Activated naive CD4-positive, alpha-beta T cell treated with anti-CD3 and anti-CD28 coated beads for 36 hours (primary cell): ENCODE results near the gene DSCAML1. TPM values are rescaled to one million over a fixed set of nuclear protein-coding genes. Genes with fewer than 3 reads are reported as not detected.

ENCODE experiments used
- CTCF ChIA-PET: fragments of 350-600 bp; sonication (Branson Sonifier 250); formaldehyde crosslinking; loops from one replicate; lab custom pipeline; 2021; ENCODE audit warnings: antibody characterized with exemption; lab: Charles Lee
- DNase-seq: peaks from one replicate; pipeline ENCODE4 v3.0.0-alpha.2; 2020
- H3K27ac Mint-ChIP-seq: one replicate; pipeline ENCODE4 v1.8.0; 2021; ENCODE audit warnings: mild to moderate bottlenecking, mixed read lengths
- H3K27me3 Mint-ChIP-seq: one replicate; pipeline ENCODE4 v1.8.0; 2021; ENCODE audit warnings: low read depth, mixed read lengths
- H3K36me3 Mint-ChIP-seq: one replicate; pipeline ENCODE4 v1.8.0; 2021; ENCODE audit warnings: low read depth, mixed read lengths
- H3K4me1 Mint-ChIP-seq: one replicate; pipeline ENCODE4 v1.8.0; 2021; ENCODE audit warnings: low read depth, mixed read lengths
- H3K4me3 Mint-ChIP-seq: one replicate; pipeline ENCODE4 v1.8.0; 2021; ENCODE audit warnings: mild to moderate bottlenecking, moderate library complexity, mixed read lengths
- H3K9me3 Mint-ChIP-seq: one replicate; pipeline ENCODE4 v1.8.0; 2021; ENCODE audit warnings: mixed read lengths
- intact Hi-C: fragments of 100-400 bp; cut with micrococcal nuclease; formaldehyde crosslinking; loops from one replicate; pipeline ENCODE4 v1.15.1; 2023
- total RNA-seq, 2 experiments: library from RNA; stranded (reverse); gene quantifications; one replicate each; pipeline ENCODE4 v1.2.3, GENCODE V29; 2021

DSCAML1 gene
- total RNA-seq, 2 experiments from 2014 or later = 0.17 to 0.30 TPM

- no peaks in the 10 kb centered on the region for H3K9me3 Mint-ChIP-seq
- peaks cover 45% of the 10 kb centered on the region for H3K4me1 Mint-ChIP-seq
- no peaks in the 10 kb centered on the region for H3K36me3 Mint-ChIP-seq
- no peaks in the 10 kb centered on the region for H3K27me3 Mint-ChIP-seq
- H3K27ac Mint-ChIP-seq = no peak overlapping the region
- intact Hi-C loops = no loop called here
- peak; percentile 8 for DNase-seq
- H3K4me3 Mint-ChIP-seq = no peak overlapping the region
- CTCF ChIA-PET = interaction anchor here (0.7 to 3.0 kb wide), 3 partner anchors 14 to 224 kb away, joined by 3 to 17 read pairs (median 5); no protein-coding TSS in a partner anchor
These were observed 32.3 kb upstream of the DSCAML1 start for GRCh38 chr11:117829369-117829725.

GRCh38 chr11:117828611-117829368 is 31.8 kb upstream of the DSCAML1 start:
- CTCF ChIA-PET = interaction anchor here (1.0 to 3.0 kb wide), 7 partner anchors 9 to 224 kb away, joined by 3 to 17 read pairs (median 5); no protein-coding TSS in a partner anchor
- Mint-ChIP-seq H3K9me3 (no peaks in the 10 kb centered on the region), H3K36me3 (no peaks in the 10 kb centered on the region), H3K4me1 (peaks cover 50% of the 10 kb centered on the region), H3K4me3 (no peak overlapping the region), H3K27me3 (no peaks in the 10 kb centered on the region), H3K27ac (peak overlapping the region; percentile 46)
- intact Hi-C loops = loop anchor here (1.0 kb wide), 1 partner anchor 13 kb away; no protein-coding TSS in a partner anchor
- DNase-seq = peak; percentile 92

GRCh38 chr11:117827521-117828511 is 30.8 kb upstream of the DSCAML1 start:
- CTCF ChIA-PET = interaction anchor here (0.8 to 3.0 kb wide), 9 partner anchors 8 to 225 kb away, joined by 3 to 17 read pairs (median 5); no protein-coding TSS in a partner anchor
- peak; percentile 31 for DNase-seq
- Mint-ChIP-seq H3K9me3 (no peaks in the 10 kb centered on the region), H3K4me3 (no peak overlapping the region), H3K27ac (no peak overlapping the region), H3K4me1 (peaks cover 60% of the 10 kb centered on the region), H3K36me3 (no peaks in the 10 kb centered on the region), H3K27me3 (no peaks in the 10 kb centered on the region)
- intact Hi-C loops = loop anchor here (1.0 kb wide), 1 partner anchor 13 kb away; no protein-coding TSS in a partner anchor

- Mint-ChIP-seq H3K27me3 (no peaks in the 10 kb centered on the region), H3K27ac (no peak overlapping the region), H3K4me3 (no peak overlapping the region), H3K4me1 (peaks cover 66% of the 10 kb centered on the region), H3K9me3 (no peaks in the 10 kb centered on the region), H3K36me3 (no peaks in the 10 kb centered on the region)
- intact Hi-C loops = no loop called here
- no peak for DNase-seq
- CTCF ChIA-PET = interaction anchor here (0.8 to 13.2 kb wide), 6 partner anchors 12 to 226 kb away, joined by 4 to 258 read pairs (median 8); no protein-coding TSS in a partner anchor
These were observed 29.8 kb upstream of the DSCAML1 start for GRCh38 chr11:117826832-117827231.

- H3K27ac Mint-ChIP-seq = no peak overlapping the region
These were observed 29.2 kb upstream of the DSCAML1 start for GRCh38 chr11:117826190-117826570.

GRCh38 chr11:117825538-117826189 is 28.6 kb upstream of the DSCAML1 start:
- Mint-ChIP-seq H3K9me3 (no peaks in the 10 kb centered on the region), H3K27ac (no peak overlapping the region), H3K4me1 (peaks cover 59% of the 10 kb centered on the region), H3K4me3 (no peak overlapping the region), H3K36me3 (no peaks in the 10 kb centered on the region), H3K27me3 (no peaks in the 10 kb centered on the region)
- intact Hi-C loops = no loop called here
- peak; percentile 6 for DNase-seq
- CTCF ChIA-PET = interaction anchor here (3.6 to 13.2 kb wide), 3 partner anchors 20 to 227 kb away, joined by 30 to 258 read pairs (median 69); no protein-coding TSS in a partner anchor

More at GRCh38 chr11:117826190-117826570, 29.2 kb upstream of the DSCAML1 start:
- Mint-ChIP-seq H3K4me1 (peaks cover 64% of the 10 kb centered on the region), H3K27me3 (no peaks in the 10 kb centered on the region), H3K4me3 (no peak overlapping the region), H3K36me3 (no peaks in the 10 kb centered on the region), H3K9me3 (no peaks in the 10 kb centered on the region)
- CTCF ChIA-PET = interaction anchor here (13.2 kb wide), 1 partner anchor 20 kb away, joined by 258 read pairs; no protein-coding TSS in a partner anchor
- intact Hi-C loops = no loop called here
- no peak for DNase-seq

- Mint-ChIP-seq H3K9me3 (no peaks in the 10 kb centered on the region), H3K4me3 (no peak within 1 kb of the TSS), H3K27me3 (no peaks in the 10 kb centered on the region), H3K27ac (peak within 1 kb of the TSS; percentile 65), H3K36me3 (no peaks in the 10 kb centered on the region), H3K4me1 (peaks cover 51% of the 10 kb centered on the region)
- DNase-seq = no peak
- CTCF ChIA-PET = interaction anchor here (0.8 to 13.2 kb wide), 5 partner anchors 10 to 228 kb away, joined by 4 to 258 read pairs (median 30); no protein-coding TSS in a partner anchor
- intact Hi-C loops = loop anchor here (5.0 kb wide), 1 partner anchor 347 kb away; no protein-coding TSS in a partner anchor
These were observed 27.8 kb upstream of the DSCAML1 start, which contains the start of gene FXYD2 for GRCh38 chr11:117824571-117825537. Gene FXYD2 (minus strand): TSS chr11:117824744. CDS start chr11:117824678, 66 bp downstream.

GRCh38 chr11:117823946-117824420 is 27.0 kb upstream of the DSCAML1 start:
- CTCF ChIA-PET = interaction anchor here (0.8 to 13.2 kb wide), 8 partner anchors 9 to 228 kb away, joined by 4 to 258 read pairs (median 8); no protein-coding TSS in a partner anchor
- intact Hi-C loops = loop anchor here (1.0 to 5.0 kb wide), 7 partner anchors 15 to 348 kb away; partner anchors contain the start of gene IL10RA
- Mint-ChIP-seq H3K36me3 (no peaks in the 10 kb centered on the region), H3K4me3 (no peak overlapping the region), H3K27ac (peak overlapping the region; percentile 65), H3K4me1 (peaks cover 45% of the 10 kb centered on the region), H3K27me3 (no peaks in the 10 kb centered on the region), H3K9me3 (no peaks in the 10 kb centered on the region)
- DNase-seq = peak; percentile 31

GRCh38 chr11:117823294-117823945 is 26.4 kb upstream of the DSCAML1 start:
- peak; percentile 70 for DNase-seq
- Mint-ChIP-seq H3K4me3 (no peak overlapping the region), H3K27ac (peak overlapping the region; percentile 28), H3K9me3 (no peaks in the 10 kb centered on the region), H3K36me3 (no peaks in the 10 kb centered on the region), H3K27me3 (no peaks in the 10 kb centered on the region), H3K4me1 (peaks cover 47% of the 10 kb centered on the region)
- CTCF ChIA-PET = interaction anchor here (0.8 to 13.2 kb wide), 12 partner anchors 8 to 398 kb away, joined by 3 to 258 read pairs (median 6); no protein-coding TSS in a partner anchor
- intact Hi-C loops = loop anchor here (1.0 to 5.0 kb wide), 7 partner anchors 15 to 349 kb away; partner anchors contain the start of gene IL10RA
